Right hindlimb (tissue), 1 donor: Measurements from ENCODE around the gene PAK6.
A peak's percentile ranks its signal among the peaks of the same experiment; 100 is the strongest.

Experiments
- DNase-seq: peaks from one replicate; pipeline ENCODE4 v3.0.0-alpha.2; 2018

PAK6 gene

GRCh38 chr15:40279437-40280141 lies 40.7 kb downstream of the PAK6 start:
- peak; percentile 76 for DNase-seq

- DNase-seq, result no peak
Observed at GRCh38 chr15:40280260-40281056, 41.6 kb downstream of the PAK6 start.

GRCh38 chr15:40281057-40281800 lies 42.4 kb downstream of the PAK6 start:
- DNase-seq, result no peak

GRCh38 chr15:40281801-40282146 lies 42.9 kb downstream of the PAK6 start:
- DNase-seq, result no peak

- no peak for DNase-seq
Observed at GRCh38 chr15:40282147-40282868, 43.4 kb downstream of the PAK6 start.

GRCh38 chr15:40282869-40283614 lies 44.2 kb downstream of the PAK6 start, which contains the start of gene ANKRD63:
TSS of gene ANKRD63 (minus strand) at chr15:40283064. CDS start at chr15:40282586, 478 bp downstream.
- no peak for DNase-seq

- DNase-seq, result no peak
Observed at GRCh38 chr15:40283615-40284300, 44.9 kb downstream of the PAK6 start.

- DNase-seq, result no peak
Observed at GRCh38 chr15:40285151-40285550, 46.3 kb downstream of the PAK6 start.

- DNase-seq, result no peak
Observed at GRCh38 chr15:40285554-40286011, 46.7 kb downstream of the PAK6 start.

GRCh38 chr15:40286061-40286532 lies 47.2 kb downstream of the PAK6 start:
- DNase-seq, result no peak

GRCh38 chr15:40286794-40287193 lies 47.9 kb downstream of the PAK6 start:
- DNase-seq, result no peak

- no peak for DNase-seq
Observed at GRCh38 chr15:40287505-40287904, 48.6 kb downstream of the PAK6 start.

- no peak for DNase-seq
Observed at GRCh38 chr15:40287968-40288367, 49.1 kb downstream of the PAK6 start.

GRCh38 chr15:40289140-40289775 lies 50.4 kb downstream of the PAK6 start:
- no peak for DNase-seq

- no peak for DNase-seq
Observed at GRCh38 chr15:40290545-40290917, 51.7 kb downstream of the PAK6 start.

- DNase-seq, result peak; percentile 62
Observed at GRCh38 chr15:40290918-40291574, 52.2 kb downstream of the PAK6 start.

GRCh38 chr15:40292246-40292645 lies 53.4 kb downstream of the PAK6 start:
- DNase-seq, result no peak

- DNase-seq, result no peak
Observed at GRCh38 chr15:40293006-40293405, 54.1 kb downstream of the PAK6 start.

- DNase-seq, result no peak
Observed at GRCh38 chr15:40293905-40294895, 55.3 kb downstream of the PAK6 start.
